Neuronal stem cell (in vitro differentiated cells): ENCODE measurements around the gene CHRNB4.

ENCODE experiments used
- DNase-seq: peaks from one replicate; pipeline ENCODE4 v3.0.0-alpha.2; 2013; ENCODE audit warnings: low spot score
- H2AFZ ChIP-seq: one replicate; pipeline ENCODE4 v1.6.1; 2013; ENCODE audit warnings: mild to moderate bottlenecking, low read length, inconsistent platforms
- H2AK5ac ChIP-seq: 2 replicates; pipeline ENCODE4 v1.6.1; 2013; ENCODE audit warnings: low read depth, mild to moderate bottlenecking, inconsistent platforms, low read length, moderate library complexity, mixed read lengths
- H2BK120ac ChIP-seq: 2 replicates; pipeline ENCODE4 v1.6.1; 2013; ENCODE audit warnings: low read depth, mild to moderate bottlenecking, inconsistent platforms, low read length, moderate library complexity, mixed read lengths
- H2BK12ac ChIP-seq: one replicate; pipeline ENCODE4 v1.6.1; 2013; ENCODE audit warnings: low read length, inconsistent platforms
- H2BK15ac ChIP-seq: 2 replicates; pipeline ENCODE4 v1.6.1; 2013; ENCODE audit warnings: mild to moderate bottlenecking, low read length, inconsistent platforms, mixed read lengths
- H2BK5ac ChIP-seq: one replicate; pipeline ENCODE4 v1.6.1; 2013; ENCODE audit warnings: inconsistent platforms, mild to moderate bottlenecking, low read length, moderate library complexity
- H3K14ac ChIP-seq: one replicate; pipeline ENCODE4 v1.6.1; 2013; ENCODE audit warnings: low read length, inconsistent platforms
- H3K18ac ChIP-seq: 2 replicates; pipeline ENCODE4 v1.6.1; 2013; ENCODE audit warnings: low read length, inconsistent platforms
- H3K23ac ChIP-seq: 2 replicates; pipeline ENCODE4 v1.6.1; 2013; ENCODE audit warnings: low read depth, mild to moderate bottlenecking, mixed read lengths, low read length, inconsistent platforms; ENCODE audit not compliant: poor library complexity
- H3K27ac ChIP-seq: replicated peaks from 3 replicates; pipeline ENCODE4 v1.5.1; 2013; ENCODE audit warnings: low read length, inconsistent platforms
- H3K27me3 ChIP-seq, 3 experiments: 2 replicates each; pipeline ENCODE4 v1.6.1; 2013; ENCODE audit warnings: low read length in 3 of 3, mild to moderate bottlenecking in 2 of 3, inconsistent platforms in 1 of 3, low read depth in 1 of 3, mixed read lengths in 1 of 3, moderate library complexity in 1 of 3; ENCODE audit not compliant: control insufficient read depth in 3 of 3, insufficient read depth in 3 of 3
- H3K36me3 ChIP-seq, 2 donors: replicated peaks in 1 of 2; 2 replicates each; pipeline ENCODE4 v1.6.1; 2013; ENCODE audit warnings: low read length in 2 of 2; ENCODE audit not compliant: control insufficient read depth in 2 of 2, insufficient read depth in 2 of 2
- H3K4ac ChIP-seq: 2 replicates; pipeline ENCODE4 v1.6.1; 2013; ENCODE audit warnings: inconsistent platforms, mild to moderate bottlenecking, low read length, moderate library complexity
- H3K4me1 ChIP-seq, 2 donors: 1 replicate in 1 of 2; 2 replicates in 1 of 2; pipeline ENCODE4 v1.6.1; 2013; ENCODE audit warnings: low read length in 2 of 2, low read depth in 1 of 2; ENCODE audit not compliant: control insufficient read depth in 2 of 2, insufficient read depth in 1 of 2
- H3K4me2 ChIP-seq: one replicate; pipeline ENCODE4 v1.6.1; 2013; ENCODE audit warnings: mild to moderate bottlenecking, low read length, inconsistent platforms; ENCODE audit not compliant: insufficient read depth, poor library complexity, severe bottlenecking
- H3K4me3 ChIP-seq, 2 donors: 2 replicates each; pipeline ENCODE4 v1.5.1; 2013; ENCODE audit warnings: low read length in 2 of 2, mild to moderate bottlenecking in 2 of 2, inconsistent platforms in 1 of 2, moderate library complexity in 1 of 2
- H3K79me1 ChIP-seq: one replicate; pipeline ENCODE4 v1.6.1; 2013; ENCODE audit warnings: low read depth, mild to moderate bottlenecking, inconsistent platforms, low read length, moderate library complexity
- H3K9ac ChIP-seq: one replicate; pipeline ENCODE4 v1.6.1; 2013; ENCODE audit warnings: mild to moderate bottlenecking, low read depth, low read length, inconsistent platforms; ENCODE audit not compliant: poor library complexity
- H3K9me3 ChIP-seq, 2 donors: replicated peaks in 1 of 2; 2 replicates each; pipeline versions ENCODE3 to v1.6.1; 2013; ENCODE audit warnings: low read length in 2 of 2, mild to moderate bottlenecking in 2 of 2, inconsistent platforms in 1 of 2, low read depth in 1 of 2, mixed read lengths in 1 of 2, moderate library complexity in 1 of 2; ENCODE audit not compliant: control insufficient read depth in 2 of 2, insufficient read depth in 1 of 2
- H4K8ac ChIP-seq: one replicate; pipeline ENCODE4 v1.6.1; 2013; ENCODE audit warnings: low read depth, mild to moderate bottlenecking, inconsistent platforms, low read length, moderate library complexity
- H4K91ac ChIP-seq: one replicate; pipeline ENCODE4 v1.6.1; 2013; ENCODE audit warnings: low read length, low read depth, mild to moderate bottlenecking, inconsistent platforms; ENCODE audit not compliant: poor library complexity
- WGBS, 2 donors: extraction: QIAGEN DNeasy Blood & Tissue Kit; methylation state at CpG; one replicate each; pipeline ENCODE4 v1.1.7; 2013; ENCODE audit warnings: missing lambda C conversion rate in 2 of 2, mixed read lengths in 1 of 2; ENCODE audit not compliant: insufficient read length in 2 of 2, insufficient replicate concordance in 1 of 2; ENCODE audit errors: extremely low coverage in 2 of 2; 5-methylcytosine and 5-hydroxymethylcytosine counted together

Gene CHRNB4

GRCh38 chr15:78599189-78599588 lies 41.8 kb downstream of the CHRNB4 start:
- Histone ChIP-seq H2BK12ac (no peak overlapping the region), H3K79me1 (no peaks in the 10 kb centered on the region), H2AK5ac (no peak overlapping the region), H3K36me3 (peaks cover 4 to 23% of the 10 kb centered on the region in 2 donors), H3K9me3 (peaks cover 0 to 4% of the 10 kb centered on the region in 2 donors), H3K27me3 (no peaks in the 10 kb centered on the region), H4K8ac (no peak overlapping the region), H4K91ac (no peak overlapping the region), H2BK15ac (no peak overlapping the region), H2BK5ac (no peak overlapping the region), H3K14ac (no peak overlapping the region), H3K4me2 (no peak overlapping the region), H3K4me3 (no peak overlapping the region), H2AFZ (no peak overlapping the region), H2BK120ac (no peak overlapping the region), H3K23ac (no peak overlapping the region), H3K18ac (no peak overlapping the region), H3K4me1 (no peaks in the 10 kb centered on the region), H3K4ac (no peak overlapping the region), H3K9ac (no peak overlapping the region), H3K27ac (no peak overlapping the region)
- no peak for DNase-seq

- WGBS, 2 donors, result no CpG with 5 or more reads among the region's 3 CpGs
- Histone ChIP-seq H3K14ac (no peak overlapping the region), H2AFZ (no peak overlapping the region)
Measured at GRCh38 chr15:78598348-78598747, 42.7 kb downstream of the CHRNB4 start.

GRCh38 chr15:78597583-78597982 lies 43.4 kb downstream of the CHRNB4 start:
- no peak overlapping the region for H3K18ac ChIP-seq
- H3K14ac ChIP-seq, result no peak overlapping the region
- H3K23ac ChIP-seq, result no peak overlapping the region
- no peak overlapping the region for H2BK15ac ChIP-seq
- peaks cover 4 to 38% of the 10 kb centered on the region in 2 donors for H3K36me3 ChIP-seq
- no peak overlapping the region for H2BK12ac ChIP-seq
- no peak overlapping the region for H3K27ac ChIP-seq
- H3K27me3 ChIP-seq, result no peaks in the 10 kb centered on the region
- H3K9ac ChIP-seq, result no peak overlapping the region
- no CpG with 5 or more reads among the region's 1 CpG for WGBS, 2 donors
- H3K4me2 ChIP-seq, result no peak overlapping the region
- H4K8ac ChIP-seq, result no peak overlapping the region
- no peak overlapping the region for H2AFZ ChIP-seq
- no peaks in the 10 kb centered on the region for H3K79me1 ChIP-seq
- H2BK120ac ChIP-seq, result no peak overlapping the region
- no peaks in the 10 kb centered on the region for H3K4me1 ChIP-seq
- no peak overlapping the region for H2AK5ac ChIP-seq
- DNase-seq, result no peak
- H3K4me3 ChIP-seq, result no peak overlapping the region
- no peak overlapping the region for H4K91ac ChIP-seq
- H3K4ac ChIP-seq, result no peak overlapping the region
- H3K9me3 ChIP-seq, result peaks cover 0 to 4% of the 10 kb centered on the region in 2 donors
- no peak overlapping the region for H2BK5ac ChIP-seq

More at GRCh38 chr15:78598348-78598747, 42.7 kb downstream of the CHRNB4 start:
- DNase-seq, result no peak
- Histone ChIP-seq H2BK5ac (no peak overlapping the region), H2AK5ac (no peak overlapping the region), H3K4me2 (no peak overlapping the region), H3K4me1 (no peaks in the 10 kb centered on the region), H3K79me1 (no peaks in the 10 kb centered on the region), H3K4ac (no peak overlapping the region), H2BK120ac (no peak overlapping the region), H3K27ac (no peak overlapping the region), H3K23ac (no peak overlapping the region), H3K9ac (no peak overlapping the region), H3K27me3 (no peaks in the 10 kb centered on the region), H3K18ac (no peak overlapping the region), H3K9me3 (peaks cover 0 to 4% of the 10 kb centered on the region in 2 donors), H3K4me3 (no peak overlapping the region), H2BK12ac (no peak overlapping the region), H4K91ac (no peak overlapping the region), H3K36me3 (peaks cover 4 to 31% of the 10 kb centered on the region in 2 donors), H2BK15ac (no peak overlapping the region), H4K8ac (no peak overlapping the region)

- no peak overlapping the region for H3K27ac ChIP-seq
Measured at GRCh38 chr15:78574944-78575343, 66.1 kb downstream of the CHRNB4 start.

More at GRCh38 chr15:78574944-78575343, 66.1 kb downstream of the CHRNB4 start:
- Histone ChIP-seq H3K9me3 (peaks cover 0 to 4% of the 10 kb centered on the region in 2 donors), H3K4ac (no peak overlapping the region), H3K36me3 (no peaks in the 10 kb centered on the region), H3K14ac (no peak overlapping the region), H2BK120ac (no peak overlapping the region), H2BK5ac (no peak overlapping the region), H3K4me2 (no peak overlapping the region), H3K23ac (no peak overlapping the region), H3K18ac (no peak overlapping the region), H4K8ac (no peak overlapping the region), H3K27me3 (no peaks in the 10 kb centered on the region), H4K91ac (no peak overlapping the region), H2AFZ (no peak overlapping the region), H2AK5ac (no peak overlapping the region), H3K4me1 (peaks cover 0 to 2% of the 10 kb centered on the region in 2 donors), H3K79me1 (peaks cover 5% of the 10 kb centered on the region), H3K4me3 (no peak overlapping the region), H3K9ac (no peak overlapping the region), H2BK12ac (no peak overlapping the region), H2BK15ac (no peak overlapping the region)
- no peak for DNase-seq
- no CpG with 5 or more reads among the region's 1 CpG for WGBS, 2 donors
